ENCODE measurements around the gene AGL.
"Not testable (repeated sequence)": the region's sequence is repeated elsewhere in the genome, so short reads cannot be mapped to it uniquely, and the experiment has no call there.

DNA sequence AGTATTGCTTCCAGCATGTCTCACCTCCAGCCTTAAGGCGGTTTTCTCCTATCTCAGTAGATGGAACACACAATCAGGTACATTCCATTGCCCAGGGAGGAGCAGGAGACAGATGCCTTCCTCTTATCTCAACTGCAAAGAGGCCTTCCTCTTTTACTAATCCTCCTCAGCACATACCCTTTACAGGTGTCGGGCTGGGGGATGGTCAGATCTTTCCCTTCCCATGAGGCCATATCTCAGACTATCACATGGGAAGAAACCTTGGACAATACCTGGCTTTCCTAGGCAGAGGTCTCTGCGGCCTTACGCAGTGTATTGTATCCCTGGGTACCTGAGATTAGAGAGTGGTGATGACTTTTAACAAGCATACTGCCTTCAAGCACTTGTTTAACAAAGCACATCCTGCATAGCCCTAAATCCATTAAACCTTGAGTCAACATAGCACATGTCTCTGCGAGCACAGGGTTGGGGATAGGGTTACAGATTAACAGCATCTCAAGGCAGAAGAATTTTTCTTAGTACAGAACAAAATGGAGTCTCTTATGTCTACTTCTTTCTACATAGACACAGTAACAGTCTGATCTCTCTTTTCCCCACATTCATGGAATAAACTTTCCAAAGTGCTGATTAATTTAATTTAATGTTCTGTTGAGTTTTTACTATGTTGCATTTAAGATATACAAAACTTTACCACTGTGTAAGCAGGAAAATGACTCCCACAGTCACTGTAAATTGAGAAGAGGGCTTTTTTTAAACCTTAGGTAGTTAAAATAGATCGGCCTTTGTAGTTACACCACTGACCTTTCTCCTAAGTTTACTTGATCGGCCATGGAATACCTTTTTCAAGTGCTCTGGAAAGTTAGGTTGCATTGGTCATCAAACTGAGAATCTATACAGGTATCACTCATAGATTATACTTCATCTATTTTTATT lies 13.7 kb upstream of the AGL start:
- TF ChIP-seq, protein P1, sequence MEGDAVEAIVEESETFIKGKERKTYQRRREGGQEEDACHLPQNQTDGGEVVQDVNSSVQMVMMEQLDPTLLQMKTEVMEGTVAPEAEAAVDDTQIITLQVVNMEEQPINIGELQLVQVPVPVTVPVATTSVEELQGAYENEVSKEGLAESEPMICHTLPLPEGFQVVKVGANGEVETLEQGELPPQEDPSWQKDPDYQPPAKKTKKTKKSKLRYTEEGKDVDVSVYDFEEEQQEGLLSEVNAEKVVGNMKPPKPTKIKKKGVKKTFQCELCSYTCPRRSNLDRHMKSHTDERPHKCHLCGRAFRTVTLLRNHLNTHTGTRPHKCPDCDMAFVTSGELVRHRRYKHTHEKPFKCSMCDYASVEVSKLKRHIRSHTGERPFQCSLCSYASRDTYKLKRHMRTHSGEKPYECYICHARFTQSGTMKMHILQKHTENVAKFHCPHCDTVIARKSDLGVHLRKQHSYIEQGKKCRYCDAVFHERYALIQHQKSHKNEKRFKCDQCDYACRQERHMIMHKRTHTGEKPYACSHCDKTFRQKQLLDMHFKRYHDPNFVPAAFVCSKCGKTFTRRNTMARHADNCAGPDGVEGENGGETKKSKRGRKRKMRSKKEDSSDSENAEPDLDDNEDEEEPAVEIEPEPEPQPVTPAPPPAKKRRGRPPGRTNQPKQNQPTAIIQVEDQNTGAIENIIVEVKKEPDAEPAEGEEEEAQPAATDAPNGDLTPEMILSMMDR (IDR thresholded peaks at IDR 0.05; ENCODE audit: low read depth, low read length): not testable (repeated sequence)
- TF ChIP-seq EZH2phosphoT487 (IDR thresholded peaks at IDR 0.05; ENCODE audit: low read depth): not testable (repeated sequence)

Data from OCI-LY3 (cell line).